MCF 10A (cell line): ENCODE data around the gene ITGA2. TPM values are rescaled to one million over a fixed set of nuclear protein-coding genes. Genes with fewer than 3 reads are reported as not detected.

Source experiments
- BruUV-seq: library from RNA; stranded (reverse); fragments of 400-500 nt; replicated peaks from 2 replicates; lab custom pipeline; 2021; lab: Mats Ljungman, UMichigan
- CTCF ChIA-PET: fragments of 300-600 bp; sonication (Branson Sonifier 250); formaldehyde crosslinking; extraction: SDS; loops from one replicate; lab custom pipeline; 2021; ENCODE audit warnings: antibody characterized with exemption, inconsistent platforms; lab: Yijun Ruan, JAX
- POLR2A ChIA-PET: fragments of 300-600, 350-650 bp; sonication (Branson Sonifier 250); formaldehyde crosslinking; extraction: SDS; loops from one replicate; lab custom pipeline; 2020; ENCODE audit warnings: antibody characterized with exemption, inconsistent platforms; lab: Yijun Ruan, JAX
- DNase-seq: peaks from one replicate; pipeline ENCODE4 v3.0.0-alpha.2; 2018; ENCODE audit not compliant: unreplicated experiment
- H3K27ac Mint-ChIP-seq: one replicate; pipeline ENCODE4 v1.8.0; 2022; ENCODE audit warnings: mild to moderate bottlenecking, low read depth, mixed read lengths; ENCODE audit not compliant: unreplicated experiment
- H3K27me3 Mint-ChIP-seq: one replicate; pipeline ENCODE4 v1.8.0; 2022; ENCODE audit warnings: mixed read lengths; ENCODE audit not compliant: insufficient read depth, unreplicated experiment
- H3K36me3 Mint-ChIP-seq: one replicate; pipeline ENCODE4 v1.8.0; 2022; ENCODE audit warnings: mild to moderate bottlenecking, moderate library complexity, mixed read lengths; ENCODE audit not compliant: insufficient read depth, unreplicated experiment
- H3K4me1 Mint-ChIP-seq: one replicate; pipeline ENCODE4 v1.8.0; 2022; ENCODE audit warnings: mixed read lengths; ENCODE audit not compliant: insufficient read depth, unreplicated experiment
- H3K4me3 Mint-ChIP-seq: one replicate; pipeline ENCODE4 v1.8.0; 2022; ENCODE audit warnings: mild to moderate bottlenecking, moderate library complexity, mixed read lengths; ENCODE audit not compliant: unreplicated experiment
- H3K9me3 Mint-ChIP-seq: one replicate; pipeline ENCODE4 v1.8.0; 2022; ENCODE audit warnings: mixed read lengths; ENCODE audit not compliant: unreplicated experiment
- intact Hi-C: fragments of 100-400 bp; cut with micrococcal nuclease; formaldehyde crosslinking; loops from 2 replicates; pipeline ENCODE4 v1.14.1; 2022
- total RNA-seq: library from RNA; stranded (reverse); gene quantifications from 2 replicates; pipeline ENCODE4 v1.2.3, GENCODE V29; 2022
- TF ChIP-seq, protein P1 (sequence below): fragments of 200-600 bp; IDR thresholded peaks from one replicate; pipeline ENCODE4 v1.8.0; 2022; ENCODE audit warnings: antibody characterized with exemption, mild to moderate bottlenecking; ENCODE audit not compliant: unreplicated experiment

ITGA2 gene
- total RNA-seq, 1 experiment from 2014 or later = 16.8 TPM

DNA sequence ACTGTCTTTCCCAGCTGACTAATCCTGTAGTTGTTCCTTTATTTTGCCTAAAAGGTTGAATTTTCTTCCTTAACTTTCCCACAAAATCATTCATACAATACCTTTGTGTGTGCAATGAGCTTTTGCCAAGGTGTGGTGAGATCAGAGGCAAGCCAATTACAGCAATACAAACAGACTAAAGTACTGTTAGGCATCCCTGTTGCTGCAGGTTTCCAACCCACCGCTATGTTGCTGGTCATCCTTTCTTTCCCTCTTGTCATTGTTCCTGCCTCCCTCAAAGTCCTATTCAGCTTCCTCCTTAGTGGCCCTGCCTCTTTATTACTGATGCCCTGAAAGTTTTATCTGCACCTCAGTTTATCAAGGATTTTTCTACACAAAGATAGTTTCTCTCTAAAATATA is 22.1 kb downstream of the ITGA2 start:
- TF ChIP-seq, protein P1, sequence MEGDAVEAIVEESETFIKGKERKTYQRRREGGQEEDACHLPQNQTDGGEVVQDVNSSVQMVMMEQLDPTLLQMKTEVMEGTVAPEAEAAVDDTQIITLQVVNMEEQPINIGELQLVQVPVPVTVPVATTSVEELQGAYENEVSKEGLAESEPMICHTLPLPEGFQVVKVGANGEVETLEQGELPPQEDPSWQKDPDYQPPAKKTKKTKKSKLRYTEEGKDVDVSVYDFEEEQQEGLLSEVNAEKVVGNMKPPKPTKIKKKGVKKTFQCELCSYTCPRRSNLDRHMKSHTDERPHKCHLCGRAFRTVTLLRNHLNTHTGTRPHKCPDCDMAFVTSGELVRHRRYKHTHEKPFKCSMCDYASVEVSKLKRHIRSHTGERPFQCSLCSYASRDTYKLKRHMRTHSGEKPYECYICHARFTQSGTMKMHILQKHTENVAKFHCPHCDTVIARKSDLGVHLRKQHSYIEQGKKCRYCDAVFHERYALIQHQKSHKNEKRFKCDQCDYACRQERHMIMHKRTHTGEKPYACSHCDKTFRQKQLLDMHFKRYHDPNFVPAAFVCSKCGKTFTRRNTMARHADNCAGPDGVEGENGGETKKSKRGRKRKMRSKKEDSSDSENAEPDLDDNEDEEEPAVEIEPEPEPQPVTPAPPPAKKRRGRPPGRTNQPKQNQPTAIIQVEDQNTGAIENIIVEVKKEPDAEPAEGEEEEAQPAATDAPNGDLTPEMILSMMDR = no peak
- CTCF ChIA-PET = interaction anchor here (1.2 to 3.0 kb wide), 2 partner anchors 63 to 85 kb away, joined by 5 to 10 read pairs; no protein-coding TSS in a partner anchor
- H3K36me3 Mint-ChIP-seq = no peaks in the 10 kb centered on the region
- no peak overlapping the region for H3K27ac Mint-ChIP-seq
- H3K27me3 Mint-ChIP-seq = no peaks in the 10 kb centered on the region
- DNase-seq = no peak
- POLR2A ChIA-PET = interaction anchor here (0.6 to 3.2 kb wide), 4 partner anchors 12 to 29 kb away, joined by 3 to 9 read pairs (median 3); no protein-coding TSS in a partner anchor
- intact Hi-C loops = no loop called here
- peaks cover 22% of the 10 kb centered on the region for H3K4me1 Mint-ChIP-seq
- peaks cover 8% of the 10 kb centered on the region for H3K9me3 Mint-ChIP-seq
- BruUV-seq = no TSS peak
- H3K4me3 Mint-ChIP-seq = no peak overlapping the region

GRCh38 chr5:53013857-53014256 is 24.7 kb downstream of the ITGA2 start:
- no TSS peak for BruUV-seq
- peaks cover 2% of the 10 kb centered on the region for H3K4me1 Mint-ChIP-seq
- no peak overlapping the region for H3K27ac Mint-ChIP-seq

DNA sequence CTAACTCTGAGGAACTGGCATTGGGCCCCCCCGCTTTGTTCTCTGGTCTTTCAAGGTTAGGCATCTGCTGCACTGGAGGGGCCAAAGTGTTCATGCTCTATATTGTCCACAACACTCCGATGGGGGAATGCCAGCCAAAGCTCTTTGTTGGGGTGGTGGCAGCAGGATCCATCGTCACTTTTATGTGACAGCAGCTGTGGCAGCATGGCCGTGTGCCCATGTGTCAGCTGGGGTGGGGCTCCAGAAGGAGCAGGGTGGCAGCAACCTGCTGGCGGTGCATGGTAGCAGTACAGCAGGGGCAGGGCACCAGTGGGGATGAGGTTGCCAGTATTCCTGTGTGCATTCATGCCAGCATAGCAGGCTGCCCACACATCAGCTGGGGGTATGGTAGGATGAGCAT is 28.2 kb downstream of the ITGA2 start:
- ChIA-PET POLR2A (no interaction called here), CTCF (interaction anchor here (1.4 to 1.5 kb wide), 2 partner anchors 8 to 69 kb away, joined by 3 to 6 read pairs; no protein-coding TSS in a partner anchor)
- no peak overlapping the region for H3K4me3 Mint-ChIP-seq
- H3K36me3 Mint-ChIP-seq = peaks cover 5% of the 10 kb centered on the region
- H3K27me3 Mint-ChIP-seq = no peaks in the 10 kb centered on the region
- TF ChIP-seq, protein P1 = no peak
- H3K4me1 Mint-ChIP-seq = no peaks in the 10 kb centered on the region
- DNase-seq = no peak
- H3K9me3 Mint-ChIP-seq = peaks cover 8% of the 10 kb centered on the region
- intact Hi-C loops = no loop called here
- H3K27ac Mint-ChIP-seq = no peak overlapping the region
- no TSS peak for BruUV-seq

More at GRCh38 chr5:53013857-53014256, 24.7 kb downstream of the ITGA2 start:
- Mint-ChIP-seq H3K9me3 (peaks cover 8% of the 10 kb centered on the region), H3K4me3 (no peak overlapping the region), H3K36me3 (peaks cover 5% of the 10 kb centered on the region), H3K27me3 (no peaks in the 10 kb centered on the region)
- ChIA-PET CTCF (interaction anchor here (0.6 to 1.2 kb wide), 3 partner anchors 11 to 65 kb away, joined by 3 to 4 read pairs (median 3); no protein-coding TSS in a partner anchor), POLR2A (interaction anchor here (1.0 to 1.7 kb wide), 4 partner anchors 10 to 25 kb away, joined by 3 to 5 read pairs (median 4); partner anchors contain the start of gene ITGA2)
- no peak for DNase-seq
- TF ChIP-seq, protein P1 = no peak
- intact Hi-C loops = no loop called here

GRCh38 chr5:53017794-53018391 is 28.7 kb downstream of the ITGA2 start:
- POLR2A ChIA-PET = no interaction called here
- H3K27ac Mint-ChIP-seq = no peak overlapping the region
- H3K4me1 Mint-ChIP-seq = no peaks in the 10 kb centered on the region
- no peak overlapping the region for H3K4me3 Mint-ChIP-seq
- H3K36me3 Mint-ChIP-seq = peaks cover 5% of the 10 kb centered on the region
- TF ChIP-seq, protein P1 = no peak
- intact Hi-C loops = no loop called here
- no peak for DNase-seq
- CTCF ChIA-PET = interaction anchor here (1.2 to 1.5 kb wide), 3 partner anchors 9 to 70 kb away, joined by 3 to 6 read pairs (median 4); no protein-coding TSS in a partner anchor
- no peaks in the 10 kb centered on the region for H3K27me3 Mint-ChIP-seq
- no TSS peak for BruUV-seq
- H3K9me3 Mint-ChIP-seq = peaks cover 8% of the 10 kb centered on the region
